ENCODE results near the gene SUPT20HL1.
"Not testable (repeated sequence)": the region's sequence is repeated elsewhere in the genome, so short reads cannot be mapped to it uniquely, and the experiment has no call there.

SUPT20HL1 gene

GRCh38 chrX:24376403-24376802, 16.0 kb downstream of the SUPT20HL1 start:
- H3K4me3 ChIP-seq (ENCODE audit: low read depth, low read length), result no peak overlapping the region
- no peak for TF ChIP-seq CTCF (conservative IDR thresholded peaks at IDR 0.05; ENCODE audit: low read depth, low read length)
- no peak for DNase-seq (ENCODE audit: low read depth)

DNA sequence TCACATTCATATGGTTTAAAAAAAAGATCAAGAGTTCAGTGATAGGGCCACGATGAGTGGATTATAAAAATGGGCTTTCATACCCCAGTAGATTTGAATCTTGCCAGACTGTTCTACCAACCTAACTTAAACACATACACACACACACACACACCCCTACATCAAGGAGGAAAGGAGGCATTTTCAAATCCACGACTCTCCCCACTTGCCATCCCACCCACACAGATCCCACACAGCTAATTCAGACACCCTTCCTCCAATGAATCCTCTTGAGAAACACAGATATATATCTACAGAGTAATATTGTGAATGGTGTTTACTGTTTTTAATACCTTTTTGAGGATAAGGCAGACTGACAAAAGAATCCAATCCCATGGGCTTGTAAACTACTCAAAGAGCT, 16.8 kb downstream of the SUPT20HL1 start:
- TF ChIP-seq CTCF (conservative IDR thresholded peaks at IDR 0.05; ENCODE audit: low read depth, low read length), result no peak
- H3K4me3 ChIP-seq (ENCODE audit: low read depth, low read length), result no peak overlapping the region
- DNase-seq (ENCODE audit: low read depth), result no peak

DNA sequence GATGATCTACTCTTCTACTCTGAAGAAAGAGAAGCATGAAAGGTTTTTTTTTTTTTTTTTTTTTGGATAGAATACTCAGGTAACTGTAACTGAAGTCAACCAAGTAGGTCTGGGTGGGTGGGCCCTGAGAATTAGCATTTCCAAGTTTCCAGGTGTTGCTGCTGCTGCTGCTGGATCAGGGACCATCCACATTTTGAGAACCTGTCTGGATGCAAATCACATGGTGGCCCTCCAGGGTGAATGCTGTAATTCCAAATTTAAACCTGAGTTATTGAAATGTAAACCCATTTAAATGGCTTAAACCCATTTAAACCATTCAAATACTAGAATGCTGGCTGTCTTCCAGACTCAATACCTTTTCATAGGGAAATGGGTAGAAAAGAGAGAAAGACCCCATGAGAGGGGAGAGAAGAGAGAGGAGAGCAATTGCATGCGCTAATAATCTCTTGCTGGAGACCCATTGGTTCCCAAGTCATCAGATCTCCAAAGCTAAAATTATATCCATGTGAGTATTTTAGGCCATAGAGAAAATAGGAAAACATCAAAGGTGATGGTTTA, 17.6 kb downstream of the SUPT20HL1 start:
- TF ChIP-seq CTCF (conservative IDR thresholded peaks at IDR 0.05; ENCODE audit: low read depth, low read length), result no peak

DNA sequence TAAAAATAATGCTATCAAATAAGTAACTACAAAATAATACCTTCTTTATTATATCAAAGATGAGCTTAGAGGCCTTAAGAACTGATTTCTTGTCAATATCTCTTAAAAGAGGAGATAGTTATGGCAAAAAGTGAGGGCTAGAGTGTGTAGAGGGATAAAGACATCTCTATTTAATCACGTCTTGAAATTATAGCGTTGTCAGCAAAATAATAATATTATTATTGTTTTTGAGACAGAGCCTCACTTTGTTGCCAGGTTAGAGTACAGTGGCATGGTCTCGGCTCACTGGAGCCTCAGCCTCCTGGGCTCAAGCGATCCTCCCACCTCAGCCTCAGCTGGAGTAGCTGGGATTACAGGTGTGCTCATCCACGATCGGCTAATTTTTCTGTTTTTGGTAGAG, 18.3 kb downstream of the SUPT20HL1 start:
- no peak for TF ChIP-seq CTCF (conservative IDR thresholded peaks at IDR 0.05; ENCODE audit: low read depth, low read length)
- no peak for DNase-seq (ENCODE audit: low read depth)
- H3K4me3 ChIP-seq (ENCODE audit: low read depth, low read length), result no peak overlapping the region

More for the DNA sequence above, 17.6 kb downstream of the SUPT20HL1 start:
- DNase-seq (ENCODE audit: low read depth), result no peak
- no peak overlapping the region for H3K4me3 ChIP-seq (ENCODE audit: low read depth, low read length)

GRCh38 chrX:24380262-24381187, 20.1 kb downstream of the SUPT20HL1 start:
- DNase-seq (ENCODE audit: low read depth), result peak; percentile 9
- TF ChIP-seq CTCF (conservative IDR thresholded peaks at IDR 0.05; ENCODE audit: low read depth, low read length), result no peak
- H3K4me3 ChIP-seq (ENCODE audit: low read depth, low read length), result no peak overlapping the region

DNA sequence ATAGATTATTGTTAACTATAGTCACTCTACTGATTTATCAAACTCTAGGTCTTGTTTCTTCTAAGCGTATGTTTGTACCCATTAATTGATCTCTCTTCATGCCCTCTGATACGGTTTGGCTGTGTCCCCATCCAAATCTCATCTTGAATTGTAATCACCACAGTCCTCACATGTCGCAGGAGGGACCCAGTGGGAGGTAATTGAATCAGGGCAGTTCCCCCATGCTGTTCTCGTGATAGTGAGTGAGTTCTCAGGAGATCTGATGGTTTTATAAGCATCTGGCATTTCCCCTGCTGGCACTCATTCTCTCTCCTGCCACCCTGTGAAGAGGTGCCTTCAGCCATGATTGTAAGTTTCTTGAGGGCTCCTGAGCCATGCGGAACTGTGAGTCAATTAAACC, 21.9 kb downstream of the SUPT20HL1 start:
- DNase-seq (ENCODE audit: low read depth); H3K4me3 ChIP-seq (ENCODE audit: low read depth, low read length): not testable (repeated sequence)

DNA sequence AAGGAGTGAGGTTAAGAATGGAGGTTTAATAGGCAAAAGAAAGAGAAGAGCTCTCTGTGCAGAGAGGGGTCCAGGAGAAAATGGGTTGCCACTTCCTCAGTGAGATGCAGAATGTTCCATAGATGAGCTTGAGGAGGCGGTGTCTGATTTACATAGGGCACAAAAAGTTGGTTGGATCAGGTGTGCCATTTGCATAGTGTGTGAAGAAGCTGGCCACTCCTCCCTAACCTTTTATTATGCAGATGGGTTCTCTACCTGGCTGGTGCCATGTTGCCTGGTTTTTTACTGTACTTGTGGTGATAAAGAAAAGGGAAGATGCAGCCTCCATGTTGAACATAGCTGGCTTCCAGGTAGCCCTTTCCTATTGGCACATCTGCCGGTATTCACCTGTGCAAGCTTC, 27.3 kb downstream of the SUPT20HL1 start:
- TF ChIP-seq CTCF (conservative IDR thresholded peaks at IDR 0.05; ENCODE audit: low read depth, low read length), result no peak
- no peak overlapping the region for H3K4me3 ChIP-seq (ENCODE audit: low read depth, low read length)
- no peak for DNase-seq (ENCODE audit: low read depth)
